GM19193 (cell line): ENCODE measurements around the gene NCOR2.

ENCODE experiments used
- POLR2A ChIP-seq: IDR thresholded peaks from 4 replicates; pipeline ENCODE4 v1.6.1; 2011; ENCODE audit not compliant: insufficient read depth, insufficient read length; ENCODE audit errors: extremely low read depth

The NCOR2 gene

DNA sequence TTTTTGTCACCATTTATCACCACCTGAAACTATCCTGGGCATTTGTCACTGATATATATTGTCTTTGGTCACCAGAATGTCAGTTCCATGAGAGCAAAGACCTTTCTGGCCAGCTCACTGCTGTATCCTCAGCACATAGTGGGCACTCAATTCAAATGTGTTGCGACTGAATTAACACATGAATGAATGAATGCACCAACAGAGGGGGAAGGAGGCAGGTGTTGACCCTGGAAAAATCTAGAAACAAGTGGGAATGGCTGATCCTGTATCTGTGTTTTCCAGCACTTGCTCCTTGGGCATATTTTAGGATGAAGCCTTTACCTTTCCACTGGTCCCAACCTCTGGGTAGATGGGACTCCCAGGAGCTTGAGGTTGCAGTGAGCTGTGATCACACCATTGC lies 3.4 kb upstream of the NCOR2 start:
- TF ChIP-seq POLR2A, result no peak

DNA sequence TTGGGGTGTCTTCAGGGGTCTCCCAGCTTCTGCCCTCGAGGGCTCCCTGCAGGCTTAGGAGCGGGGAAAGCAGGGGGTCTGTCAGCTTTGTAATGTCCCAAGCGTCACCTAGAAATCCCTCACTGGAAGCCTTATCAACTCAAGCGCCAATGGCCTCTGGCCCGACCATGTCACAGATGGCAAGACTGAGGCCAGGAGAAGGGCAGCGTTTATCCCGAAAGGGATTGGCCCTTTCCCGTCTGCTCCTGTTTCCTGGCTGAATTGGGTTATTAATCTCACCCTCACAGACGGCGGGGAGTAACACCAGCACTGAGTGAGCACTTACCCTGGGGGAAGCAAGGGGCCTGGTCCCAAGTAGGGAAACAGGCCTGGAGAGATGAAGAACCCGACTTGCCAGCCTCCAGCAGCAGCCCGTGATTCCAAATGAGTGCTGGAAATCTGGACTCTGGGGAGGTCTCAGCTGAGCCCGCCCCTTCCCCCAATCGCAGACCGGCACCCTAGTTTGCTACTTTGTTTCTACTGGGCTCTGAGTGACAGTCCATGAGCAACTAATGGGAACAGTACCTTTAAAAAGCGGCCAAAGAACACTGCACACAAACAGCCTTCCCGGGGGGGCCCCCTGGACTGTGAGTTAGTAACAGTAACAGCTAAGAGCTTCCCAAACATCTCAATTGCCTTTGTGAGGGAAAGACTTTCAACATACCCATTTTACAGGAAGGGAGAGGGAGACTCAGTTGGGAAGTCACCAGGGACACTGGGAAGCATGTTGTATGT lies 2.1 kb upstream of the NCOR2 start:
- TF ChIP-seq POLR2A, result no peak

DNA sequence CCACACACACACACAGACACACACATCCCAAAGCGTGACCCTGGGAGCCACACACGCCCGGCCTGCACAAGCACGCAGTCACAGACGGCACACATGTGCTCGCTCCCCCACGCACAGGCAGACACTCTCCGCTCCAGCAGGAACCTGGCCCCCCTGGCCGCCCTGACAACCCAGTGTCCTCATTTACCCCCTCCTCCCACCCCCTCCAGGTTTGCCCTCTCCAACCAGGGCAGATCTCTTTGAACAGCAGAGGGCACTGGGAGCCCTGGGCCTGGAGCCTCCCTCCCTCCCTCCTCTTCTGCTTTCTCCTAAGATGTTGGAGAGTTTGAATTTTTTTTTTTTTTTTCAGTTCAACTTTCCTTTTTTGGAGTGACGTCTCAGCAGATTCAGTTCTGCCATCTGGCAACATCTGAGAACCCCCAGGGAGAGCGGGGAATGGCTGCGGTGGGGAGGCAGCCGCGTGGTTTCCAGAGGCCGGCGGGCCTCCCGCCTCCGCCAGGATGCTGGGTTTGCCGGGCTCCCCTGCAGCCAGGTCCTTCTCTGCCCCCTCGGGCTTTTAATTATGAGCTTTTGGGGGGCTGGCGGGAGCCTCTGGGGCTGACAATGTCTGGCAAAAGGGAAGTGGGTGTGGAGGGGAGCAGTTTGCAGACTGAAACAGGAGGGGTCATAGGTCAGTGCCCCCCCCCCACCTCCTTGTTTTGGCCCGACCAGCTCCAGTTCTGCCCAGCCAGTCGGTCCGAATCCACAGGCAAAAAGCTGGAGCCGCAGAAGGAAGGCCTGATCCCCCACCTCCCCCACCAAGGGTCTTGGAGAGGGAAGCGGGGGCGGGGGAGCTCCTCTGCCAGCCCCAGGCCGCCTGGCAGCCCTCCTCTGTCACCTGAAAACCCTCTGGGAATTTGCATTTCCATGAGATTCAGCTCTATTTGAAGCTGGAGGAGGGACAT lies 1.3 kb upstream of the NCOR2 start:
- peak; percentile 20 for TF ChIP-seq POLR2A

- TF ChIP-seq POLR2A, result peak; percentile 6
Measured at GRCh38 chr12:124567673-124568373, 411 bp upstream of the NCOR2 start.

DNA sequence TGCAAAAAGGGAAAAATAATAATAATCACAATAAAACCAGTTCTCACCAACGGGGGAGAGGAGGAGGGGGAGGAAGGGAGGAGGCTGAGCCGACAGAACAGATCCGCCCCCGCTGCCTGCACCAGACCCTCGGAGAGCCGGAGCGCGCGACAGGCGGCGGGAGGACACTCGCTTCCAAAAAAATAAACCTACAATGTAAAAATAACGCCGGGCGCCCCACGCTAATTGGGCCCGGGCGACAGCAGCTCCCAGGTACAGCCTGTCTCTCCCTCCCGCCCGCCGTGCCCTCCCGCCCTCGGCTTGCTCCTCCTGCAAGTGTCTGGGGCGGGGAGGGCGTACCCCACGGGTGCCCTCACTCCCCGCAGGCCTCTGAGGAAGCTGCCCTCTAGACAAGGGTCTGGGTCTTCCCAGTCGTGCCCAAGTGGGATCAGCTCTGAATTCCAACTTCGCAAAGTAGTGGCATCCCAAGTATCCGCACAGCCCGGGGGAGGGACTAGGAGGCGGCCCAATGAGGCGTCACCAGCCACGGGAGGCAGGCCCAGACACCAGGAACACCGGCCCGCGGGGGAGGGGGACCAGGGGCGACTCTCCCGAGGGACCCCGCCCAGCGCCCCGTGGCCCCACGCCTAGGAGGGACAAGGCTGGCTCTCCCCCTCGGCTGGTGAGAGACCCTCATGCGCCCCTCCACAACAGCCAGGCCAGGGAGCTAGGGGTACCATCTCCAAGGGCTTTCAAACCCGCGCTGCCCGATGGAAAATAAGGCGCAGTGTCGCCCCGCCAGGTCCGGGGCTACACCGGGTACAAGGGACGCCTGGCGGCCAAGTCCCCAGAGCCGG lies 1.0 kb downstream of the NCOR2 start:
- no peak for TF ChIP-seq POLR2A

- no peak for TF ChIP-seq POLR2A
Measured at GRCh38 chr12:124565656-124566160, 1.7 kb downstream of the NCOR2 start.

DNA sequence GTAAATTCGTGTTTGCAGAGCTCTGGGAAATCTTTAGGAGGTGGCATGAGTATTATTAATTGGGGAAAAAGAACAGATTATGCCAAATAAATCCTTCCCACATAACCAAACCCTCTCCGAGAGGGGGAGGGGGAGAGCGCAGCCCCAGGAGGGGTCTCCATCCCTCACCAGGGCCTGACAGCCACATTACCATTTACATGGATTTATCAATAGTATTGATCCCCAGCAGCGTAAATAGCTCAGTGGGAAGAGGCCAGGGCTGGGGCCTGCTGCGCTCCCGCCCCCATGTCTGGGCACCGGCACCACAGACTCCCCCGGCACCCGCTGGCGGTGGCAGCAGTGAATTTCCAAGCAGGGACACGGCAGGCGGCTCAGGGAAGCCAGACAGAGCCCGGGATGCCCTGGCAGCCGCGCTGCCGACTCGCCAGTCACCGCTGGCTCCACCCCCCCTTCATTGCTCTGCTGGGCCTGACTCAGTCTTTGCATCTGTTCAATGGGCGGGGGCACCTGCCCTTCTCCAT lies 2.4 kb downstream of the NCOR2 start:
- no peak for TF ChIP-seq POLR2A

GRCh38 chr12:124564232-124564958 lies 3.0 kb downstream of the NCOR2 start:
- TF ChIP-seq POLR2A, result no peak

DNA sequence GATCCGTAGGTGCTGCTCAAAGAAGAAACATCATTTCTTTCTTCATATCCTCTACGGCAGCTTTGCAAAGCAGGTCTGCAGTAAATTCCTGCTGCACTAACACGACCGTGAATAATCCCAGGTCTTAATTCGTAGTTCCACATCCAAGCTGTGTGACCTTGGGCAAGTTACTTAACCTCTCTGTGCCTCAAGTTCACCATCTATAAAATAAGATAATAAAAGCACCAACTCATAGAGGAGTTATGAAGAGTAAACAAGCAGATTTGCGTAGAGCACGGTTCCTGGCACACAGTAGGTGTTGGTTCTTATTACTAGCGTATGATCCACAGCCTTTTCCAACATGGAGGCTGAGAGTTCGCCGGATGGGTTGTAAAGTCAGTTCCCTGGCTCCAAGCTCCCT lies 3.6 kb downstream of the NCOR2 start:
- TF ChIP-seq POLR2A, result no peak

DNA sequence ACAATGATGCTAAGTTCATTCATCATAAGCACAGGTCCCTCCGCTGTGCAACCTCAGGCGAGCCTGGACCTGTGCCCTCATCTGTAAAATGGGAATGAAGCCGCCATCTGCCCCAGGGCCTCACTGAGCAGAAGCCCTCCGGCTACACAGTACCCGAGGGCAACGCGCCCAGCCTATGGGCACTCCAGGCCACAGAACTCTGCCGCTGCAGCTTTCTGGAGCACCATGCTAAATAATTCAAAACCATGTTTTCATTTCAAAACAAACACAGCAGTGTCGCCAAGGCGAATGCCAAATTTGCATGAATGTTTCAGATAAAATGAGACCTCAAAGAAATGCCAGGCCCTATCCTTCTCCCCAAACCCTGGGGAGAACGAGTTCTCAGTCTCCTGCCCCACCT lies 4.0 kb downstream of the NCOR2 start:
- TF ChIP-seq POLR2A, result no peak

DNA sequence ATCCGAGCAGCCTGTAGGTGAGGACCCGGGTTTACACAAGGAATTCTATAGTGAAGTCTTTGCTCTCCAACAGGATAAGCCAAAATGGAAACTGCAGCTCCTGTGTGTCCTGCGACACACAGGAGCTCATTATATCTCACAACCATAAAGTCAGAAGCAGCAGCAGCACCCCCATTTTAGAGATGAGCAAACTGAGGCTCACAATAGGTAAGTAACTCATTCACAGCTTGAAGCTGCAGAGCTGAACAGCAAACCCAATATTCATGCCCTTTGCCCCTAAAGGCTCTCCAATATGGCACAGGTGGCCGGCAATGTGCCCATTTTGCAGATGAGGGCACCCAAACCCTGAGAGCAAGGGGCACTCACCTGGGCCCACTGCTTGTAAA lies 4.6 kb downstream of the NCOR2 start:
- TF ChIP-seq POLR2A, result no peak

GRCh38 chr12:124562018-124562795 lies 5.2 kb downstream of the NCOR2 start:
- no peak for TF ChIP-seq POLR2A

GRCh38 chr12:124561231-124561630 lies 6.2 kb downstream of the NCOR2 start:
- TF ChIP-seq POLR2A, result no peak
